ENCODE data around the gene ILRUN.
A peak's percentile ranks its signal among the peaks of the same experiment; 100 is the strongest.
"Not testable (repeated sequence)": the region's sequence is repeated elsewhere in the genome, so short reads cannot be mapped to it uniquely, and the experiment has no call there.

The ILRUN gene

GRCh38 chr6:34696189-34696738 is 303 bp downstream of the ILRUN start:
- DNase-seq = peak; percentile 57

GRCh38 chr6:34695729-34696188 is 808 bp downstream of the ILRUN start:
- DNase-seq = peak; percentile 72

- no peak for DNase-seq
Measured at GRCh38 chr6:34692280-34692679, 4.3 kb downstream of the ILRUN start.

GRCh38 chr6:34689742-34690141 is 6.8 kb downstream of the ILRUN start:
- no peak for DNase-seq

GRCh38 chr6:34688956-34689355 is 7.6 kb downstream of the ILRUN start:
- no peak for DNase-seq

- no peak for DNase-seq
Measured at GRCh38 chr6:34684919-34685318, 11.6 kb downstream of the ILRUN start.

- DNase-seq = no peak
Measured at GRCh38 chr6:34684364-34684763, 12.2 kb downstream of the ILRUN start.

- DNase-seq = no peak
Measured at GRCh38 chr6:34680802-34681515, 15.6 kb downstream of the ILRUN start.

- DNase-seq = not testable (repeated sequence)
Measured at GRCh38 chr6:34680313-34680712, 16.3 kb downstream of the ILRUN start.

- peak; percentile 91 for DNase-seq
Measured at GRCh38 chr6:34679552-34680253, 16.9 kb downstream of the ILRUN start.

GRCh38 chr6:34676140-34676539 is 20.4 kb downstream of the ILRUN start:
- no peak for DNase-seq

- not testable (repeated sequence) for DNase-seq
Measured at GRCh38 chr6:34674930-34675329, 21.6 kb downstream of the ILRUN start.

- DNase-seq = peak; percentile 63
Measured at GRCh38 chr6:34674268-34674639, 22.3 kb downstream of the ILRUN start.

- DNase-seq = no peak
Measured at GRCh38 chr6:34673064-34673463, 23.5 kb downstream of the ILRUN start.

GRCh38 chr6:34672657-34673043 is 23.9 kb downstream of the ILRUN start:
- no peak for DNase-seq

- peak; percentile 30 for DNase-seq
Measured at GRCh38 chr6:34671801-34672656, 24.5 kb downstream of the ILRUN start.

- no peak for DNase-seq
Measured at GRCh38 chr6:34671367-34671766, 25.2 kb downstream of the ILRUN start.

- DNase-seq = not testable (repeated sequence)
Measured at GRCh38 chr6:34668799-34669198, 27.8 kb downstream of the ILRUN start.

- DNase-seq = no peak
Measured at GRCh38 chr6:34667481-34668238, 28.9 kb downstream of the ILRUN start.

- no peak for DNase-seq
Measured at GRCh38 chr6:34665019-34665418, 31.5 kb downstream of the ILRUN start.

GRCh38 chr6:34664256-34664971 is 32.2 kb downstream of the ILRUN start:
- DNase-seq = peak; percentile 21

GRCh38 chr6:34663831-34664255 is 32.7 kb downstream of the ILRUN start:
- no peak for DNase-seq

All from NCI-H82 (cell line).